Ureter (tissue), 1 donor: Measurements from ENCODE around the gene TPH2. TPM values are rescaled to one million over a fixed set of nuclear protein-coding genes. Genes with fewer than 3 reads are reported as not detected.

Source experiments
- DNase-seq: peaks from one replicate; pipeline ENCODE4 v3.0.0-alpha.2; 2020; ENCODE audit warnings: low spot score
- total RNA-seq: library from RNA; stranded (reverse); gene quantifications from one replicate; pipeline ENCODE4 v1.2.4, GENCODE V29; 2023
- donor health status: DM: yes; HTN: yes; CAD: no.

The TPH2 gene
- not detected for total RNA-seq

- DNase-seq, result no peak
Measured at GRCh38 chr12:71938728-71939385, at the start of gene TPH2. TSS of gene TPH2 (plus strand) at chr12:71938845. CDS start at chr12:71938987, 142 bp downstream.

- no peak for DNase-seq
Measured at GRCh38 chr12:71890475-71890874, 48.2 kb upstream of the TPH2 start.

DNA sequence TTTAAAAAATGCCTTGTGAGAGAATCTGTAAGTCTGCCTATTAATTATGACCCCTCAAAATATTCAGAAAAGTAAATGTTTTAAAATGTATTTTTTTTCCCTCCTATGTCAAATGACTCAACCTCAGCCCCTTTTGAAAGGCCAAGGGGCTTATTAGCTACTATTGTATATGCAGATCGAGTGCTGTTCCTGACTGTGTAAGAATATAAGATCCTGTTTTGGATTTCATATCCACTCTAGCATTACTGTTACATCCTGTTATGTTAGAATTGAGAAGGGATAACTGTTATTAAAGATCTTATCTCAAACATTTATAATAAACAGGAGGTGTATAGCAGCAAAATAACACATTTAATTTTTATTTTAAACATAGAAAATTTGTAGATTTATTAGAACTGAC is 46.6 kb upstream of the TPH2 start:
- DNase-seq, result no peak

DNA sequence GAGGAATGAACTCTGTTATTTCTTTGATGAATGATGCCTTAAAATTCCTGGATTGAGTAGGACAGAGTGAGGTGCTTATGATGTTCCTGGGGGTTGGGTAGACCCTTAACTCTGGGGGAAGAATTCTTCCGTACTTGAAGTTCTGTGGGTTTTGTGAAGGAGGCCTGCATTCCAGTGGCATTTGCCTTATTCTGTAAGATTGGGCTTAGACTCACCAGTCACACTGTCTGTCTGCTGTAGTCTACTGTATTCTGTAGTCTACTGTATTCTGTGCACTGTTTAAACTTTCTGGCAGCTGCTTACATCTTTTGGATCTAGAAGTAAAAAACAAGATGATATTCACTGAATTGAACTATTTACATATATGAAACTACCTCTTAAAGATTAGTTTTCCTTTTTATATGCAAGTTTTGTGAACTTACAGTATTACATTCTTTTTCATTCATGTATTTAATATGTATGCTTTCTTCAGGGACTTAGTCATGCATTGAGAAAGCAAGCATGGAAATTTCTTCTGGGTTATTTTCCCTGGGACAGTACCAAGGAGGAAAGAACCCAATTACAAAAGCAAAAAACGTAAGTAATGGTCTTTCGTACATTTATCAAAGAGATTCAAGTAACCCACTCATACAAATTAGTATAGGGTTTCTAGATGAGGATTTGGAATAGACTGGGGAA is 42.3 kb upstream of the TPH2 start:
- no peak for DNase-seq

DNA sequence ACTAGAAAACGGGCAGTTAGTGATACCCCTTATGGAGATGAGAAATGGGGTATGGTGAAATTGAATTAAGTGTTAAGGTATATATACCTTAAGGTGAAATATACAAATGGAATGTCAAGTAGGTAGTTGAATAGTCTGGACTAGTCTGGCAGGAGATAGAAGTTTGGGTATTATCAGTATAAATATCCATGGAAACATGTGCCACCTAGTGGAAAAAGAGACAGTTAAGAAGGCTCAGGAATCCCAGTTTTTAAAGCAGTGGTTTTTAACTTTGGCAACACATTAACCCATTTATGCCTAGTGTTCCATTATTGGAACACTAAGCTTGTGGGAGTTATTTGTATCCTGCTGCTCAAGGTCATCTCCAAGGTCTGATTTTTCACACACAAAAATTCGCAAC is 38.6 kb upstream of the TPH2 start:
- DNase-seq, result no peak

DNA sequence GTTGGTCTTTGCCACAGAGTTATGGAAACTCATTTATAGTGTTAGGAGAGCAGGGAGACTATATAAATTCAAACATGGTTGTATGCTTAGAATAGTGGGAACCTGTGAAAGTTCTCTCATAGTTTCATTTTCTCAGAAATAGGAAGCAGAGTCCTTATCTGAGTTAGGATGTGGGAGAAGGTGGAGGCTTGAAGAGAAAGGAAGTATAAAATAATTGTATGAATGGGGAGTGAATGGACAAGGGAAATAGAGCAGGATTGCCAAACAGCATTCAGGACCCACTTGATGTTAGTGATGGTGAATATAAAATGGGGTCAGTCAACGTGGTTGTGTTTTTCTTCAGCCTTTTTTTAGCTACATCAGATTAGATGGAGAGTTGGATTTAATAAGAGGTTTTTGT is 34.0 kb upstream of the TPH2 start:
- no peak for DNase-seq

GRCh38 chr12:71935594-71935993 is 3.1 kb upstream of the TPH2 start:
- no peak for DNase-seq

DNA sequence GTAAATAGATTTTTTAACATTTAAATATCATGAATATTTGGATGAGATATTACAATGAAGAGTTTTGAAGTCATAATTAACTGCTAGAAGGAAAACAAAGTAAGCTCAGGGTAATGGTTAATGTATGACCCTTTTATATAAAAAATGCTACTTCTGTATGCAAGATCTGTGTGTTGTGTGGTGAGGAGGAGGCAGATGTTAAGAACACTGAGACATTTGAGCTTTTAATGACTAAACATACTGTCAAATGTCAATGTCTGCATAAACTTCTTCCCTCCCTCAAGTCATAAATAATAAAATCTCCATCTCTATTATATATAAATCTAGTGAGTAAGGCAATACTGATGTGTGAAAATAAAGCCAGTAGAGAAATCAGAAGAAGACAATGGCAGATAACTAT is 1.4 kb downstream of the TPH2 start:
- DNase-seq, result no peak

DNA sequence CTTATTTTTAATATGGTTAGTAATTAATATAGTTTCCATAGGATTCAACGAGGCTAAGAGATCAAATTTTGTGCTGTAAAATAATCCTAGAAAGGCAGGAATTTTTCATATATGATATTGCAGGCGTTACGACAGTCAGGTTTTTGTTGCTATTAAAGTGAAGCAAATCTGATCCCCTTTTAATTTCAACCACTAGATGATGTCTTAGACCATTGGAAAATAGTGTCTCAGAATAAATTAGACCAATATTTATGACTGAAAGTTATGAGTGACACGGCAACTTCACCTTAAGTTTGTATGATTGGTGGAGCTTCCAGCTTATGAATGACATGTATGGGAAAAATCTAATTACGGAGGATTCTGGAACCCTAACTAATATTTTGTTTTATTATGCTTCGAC is 2.5 kb downstream of the TPH2 start:
- no peak for DNase-seq

- no peak for DNase-seq
Measured at GRCh38 chr12:71942259-71942658, 3.6 kb downstream of the TPH2 start.

- DNase-seq, result no peak
Measured at GRCh38 chr12:71942703-71943102, 4.1 kb downstream of the TPH2 start.

DNA sequence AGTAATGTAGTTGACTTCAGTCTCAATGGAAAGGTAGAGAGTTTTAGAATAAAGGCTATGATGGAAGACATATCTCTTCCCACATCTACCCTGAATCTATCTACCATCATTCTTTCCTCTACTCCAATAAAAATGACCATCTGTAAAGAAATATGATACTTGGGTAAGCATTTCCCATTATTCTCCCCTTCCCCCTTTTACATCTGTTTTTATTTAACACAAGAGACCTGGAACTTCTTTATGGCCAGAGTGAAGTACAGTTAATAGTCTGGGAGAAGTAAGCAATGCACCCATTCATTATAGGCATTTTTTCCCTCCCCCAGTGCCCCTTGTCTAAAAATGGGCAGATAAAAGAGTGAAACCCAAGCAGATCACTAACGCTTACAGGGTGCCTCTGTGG is 6.5 kb downstream of the TPH2 start:
- DNase-seq, result no peak

DNA sequence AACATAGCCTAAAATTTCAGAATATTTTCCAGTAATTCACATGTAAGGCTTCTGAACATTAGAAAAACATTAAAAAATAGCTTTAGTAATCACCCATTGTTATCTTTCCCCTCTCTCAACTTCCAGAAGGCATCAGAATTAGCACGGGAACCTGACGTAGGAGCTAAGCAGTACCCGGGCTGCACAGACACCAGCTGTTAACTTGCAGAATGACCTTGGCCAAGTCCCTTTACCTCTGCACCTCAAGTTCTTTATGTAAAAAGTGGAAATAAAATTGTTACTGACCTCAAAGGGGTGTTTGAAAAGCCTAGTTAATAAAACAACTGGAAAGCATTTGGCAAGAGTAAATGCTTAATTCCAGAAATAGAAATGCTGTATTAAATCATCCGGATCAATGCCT is 7.2 kb downstream of the TPH2 start:
- no peak for DNase-seq

GRCh38 chr12:71947645-71948105 is 9.0 kb downstream of the TPH2 start:
- DNase-seq, result no peak

DNA sequence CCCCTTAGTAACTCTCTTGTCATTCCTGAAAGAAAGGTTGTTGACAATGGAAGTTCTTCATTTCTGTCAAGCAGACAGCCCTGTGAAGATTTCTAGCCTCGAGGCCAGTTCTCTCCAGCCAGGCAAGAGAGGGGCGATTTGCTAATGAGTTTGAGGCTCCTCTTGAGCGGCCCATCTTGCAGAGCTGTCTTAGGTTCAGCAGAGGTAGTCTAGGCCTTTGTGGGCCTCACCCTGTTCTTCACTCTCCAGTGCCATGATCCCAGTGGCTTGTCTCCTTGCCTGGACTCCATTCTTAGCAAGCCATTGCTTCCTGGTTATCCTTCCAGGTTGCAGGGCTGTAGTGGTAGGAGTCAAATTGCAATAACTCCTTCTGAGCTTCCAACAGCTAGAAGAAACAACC is 9.7 kb downstream of the TPH2 start:
- DNase-seq, result no peak

GRCh38 chr12:71949646-71950045 is 11.0 kb downstream of the TPH2 start:
- DNase-seq, result no peak

DNA sequence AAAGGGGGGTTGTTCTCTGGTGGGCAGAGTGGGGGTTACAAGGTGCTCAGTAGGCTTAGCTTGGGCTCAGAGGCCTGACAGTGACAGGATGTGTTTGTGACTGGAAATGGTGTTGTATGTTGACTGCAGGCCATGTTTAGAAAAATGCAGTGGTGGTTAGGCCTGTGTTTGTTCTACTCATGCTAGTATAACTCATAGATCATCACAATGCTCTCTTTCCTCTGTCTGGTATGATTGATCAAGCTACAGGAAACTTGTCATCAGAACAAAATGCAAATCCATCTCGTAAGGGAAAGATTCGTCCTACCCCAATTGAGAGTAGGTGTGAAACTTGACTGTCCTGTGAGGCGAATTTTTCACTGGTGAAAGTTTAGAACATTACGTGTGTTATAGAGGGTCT is 11.8 kb downstream of the TPH2 start:
- no peak for DNase-seq

DNA sequence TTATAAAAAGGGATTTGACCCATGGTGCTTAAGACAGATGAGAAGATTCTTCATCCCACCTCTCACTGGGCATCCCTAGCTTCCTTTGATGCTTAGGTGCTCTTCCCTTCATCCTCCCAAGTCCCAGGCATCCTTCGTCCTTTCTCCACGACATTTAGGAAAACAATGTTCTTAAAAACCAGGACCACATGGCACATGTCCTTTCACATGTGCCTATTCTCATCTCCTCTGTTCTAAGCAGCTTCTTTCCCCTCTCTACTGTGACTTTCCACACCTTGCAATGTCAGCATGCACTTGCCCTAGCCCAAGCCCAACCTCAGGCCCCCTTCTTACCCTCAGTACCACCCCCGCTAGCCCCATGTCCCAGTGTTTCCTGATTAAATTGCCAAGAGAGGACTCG is 12.2 kb downstream of the TPH2 start:
- no peak for DNase-seq

- DNase-seq, result no peak
Measured at GRCh38 chr12:71954083-71954778, 15.6 kb downstream of the TPH2 start.

DNA sequence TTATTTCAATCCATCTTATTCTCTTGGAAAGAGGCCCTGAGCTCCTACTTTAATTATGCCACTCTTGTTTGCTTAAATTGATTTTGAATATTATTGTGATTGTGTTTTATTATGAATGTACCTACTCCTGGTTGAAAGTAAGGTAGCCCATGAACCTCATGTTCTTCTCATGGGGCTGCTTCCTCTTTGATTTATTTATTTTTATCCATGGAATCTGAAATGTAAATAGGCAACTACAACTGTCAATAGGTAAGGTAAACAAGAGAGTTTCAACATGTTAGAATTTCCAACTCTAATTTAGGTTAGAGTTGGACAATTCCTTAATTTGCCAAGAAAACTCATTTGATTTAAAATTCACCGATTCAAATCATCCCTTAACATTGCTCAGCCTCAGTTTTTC is 16.2 kb downstream of the TPH2 start:
- no peak for DNase-seq

- no peak for DNase-seq
Measured at GRCh38 chr12:71955970-71956369, 17.3 kb downstream of the TPH2 start.

DNA sequence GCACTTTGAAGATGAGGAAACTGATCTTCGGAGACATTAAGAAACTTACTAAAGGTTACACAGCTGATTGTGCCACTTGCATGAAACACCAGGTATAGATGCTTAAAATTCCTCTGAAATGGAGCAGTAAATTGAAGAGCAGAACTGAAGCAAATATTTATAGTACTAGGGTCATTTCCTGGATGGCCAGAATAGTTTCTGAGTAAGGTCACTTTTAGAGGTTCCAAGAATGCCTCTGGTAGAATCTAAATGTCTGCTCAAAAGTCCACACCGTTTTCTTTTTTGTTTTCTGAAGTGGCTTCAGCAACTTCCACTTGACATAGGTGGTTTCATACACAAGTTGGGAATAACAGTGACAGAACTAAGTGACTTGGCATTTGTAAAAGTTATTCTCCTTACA is 19.4 kb downstream of the TPH2 start:
- DNase-seq, result no peak

- DNase-seq, result no peak
Measured at GRCh38 chr12:71958457-71958856, 19.8 kb downstream of the TPH2 start.
